Fibroblast of the aortic adventitia (primary cell): ENCODE results near the gene AKIRIN2. TPM values are rescaled to one million over a fixed set of nuclear protein-coding genes. Genes with fewer than 3 reads are reported as not detected.
A peak's percentile ranks its signal among the peaks of the same experiment; 100 is the strongest.
"Not testable (repeated sequence)": the region's sequence is repeated elsewhere in the genome, so short reads cannot be mapped to it uniquely, and the experiment has no call there.

Experiments
- DNase-seq: peaks from one replicate; pipeline ENCODE4 v3.0.0-alpha.2; 2010; ENCODE audit warnings: low read depth
- H3K4me3 ChIP-seq: 2 replicates; pipeline ENCODE4 v1.5.1; 2011; ENCODE audit warnings: low read depth, mild to moderate bottlenecking, control low read depth, low read length, moderate library complexity
- CTCF ChIP-seq: IDR thresholded peaks from 2 replicates; pipeline ENCODE4 v1.5.1; 2011; ENCODE audit warnings: mild to moderate bottlenecking, low read length, control low read depth, inconsistent platforms; ENCODE audit not compliant: insufficient read depth
- total RNA-seq: library from RNA; depleted of rRNA; stranded (reverse); fragments of >200 nt; gene quantifications from 2 replicates; pipeline ENCODE4 v1.2.3, GENCODE V29; 2012; ENCODE audit warnings: low replicate concordance

AKIRIN2 gene
- total RNA-seq, 1 donor, result 14.9 TPM

- H3K4me3 ChIP-seq, result no peak overlapping the region
- TF ChIP-seq CTCF, result no peak
- DNase-seq, result no peak
These were observed 9.9 kb downstream of the AKIRIN2 start for GRCh38 chr6:87692086-87692485.

GRCh38 chr6:87690441-87690840, 11.6 kb downstream of the AKIRIN2 start:
- TF ChIP-seq CTCF, result no peak
- H3K4me3 ChIP-seq, result no peak overlapping the region
- DNase-seq, result no peak

DNA sequence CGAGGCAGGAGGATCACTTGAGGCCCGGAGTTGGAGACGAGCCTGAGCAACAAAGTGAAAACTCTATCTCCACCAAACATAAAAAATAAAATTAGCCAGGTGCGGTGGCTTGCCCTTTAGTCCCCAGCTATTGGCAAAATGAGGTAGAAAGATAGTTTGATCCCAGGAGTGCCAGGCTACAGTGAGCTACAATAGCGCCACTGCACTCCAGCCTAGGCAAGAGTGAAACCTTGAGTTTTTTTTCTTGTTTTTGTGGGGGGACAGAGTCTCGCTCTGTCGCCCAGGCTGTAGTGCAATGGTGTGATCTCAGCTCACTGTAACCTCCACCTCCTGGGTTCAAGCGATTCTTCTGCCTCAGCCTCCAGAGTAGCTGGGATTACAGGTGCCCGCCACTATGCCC, 14.1 kb downstream of the AKIRIN2 start:
- not testable (repeated sequence) for DNase-seq, H3K4me3 ChIP-seq

GRCh38 chr6:87687296-87687695, 14.7 kb downstream of the AKIRIN2 start:
- no peak for TF ChIP-seq CTCF
- DNase-seq, result no peak
- H3K4me3 ChIP-seq, result no peak overlapping the region

DNA sequence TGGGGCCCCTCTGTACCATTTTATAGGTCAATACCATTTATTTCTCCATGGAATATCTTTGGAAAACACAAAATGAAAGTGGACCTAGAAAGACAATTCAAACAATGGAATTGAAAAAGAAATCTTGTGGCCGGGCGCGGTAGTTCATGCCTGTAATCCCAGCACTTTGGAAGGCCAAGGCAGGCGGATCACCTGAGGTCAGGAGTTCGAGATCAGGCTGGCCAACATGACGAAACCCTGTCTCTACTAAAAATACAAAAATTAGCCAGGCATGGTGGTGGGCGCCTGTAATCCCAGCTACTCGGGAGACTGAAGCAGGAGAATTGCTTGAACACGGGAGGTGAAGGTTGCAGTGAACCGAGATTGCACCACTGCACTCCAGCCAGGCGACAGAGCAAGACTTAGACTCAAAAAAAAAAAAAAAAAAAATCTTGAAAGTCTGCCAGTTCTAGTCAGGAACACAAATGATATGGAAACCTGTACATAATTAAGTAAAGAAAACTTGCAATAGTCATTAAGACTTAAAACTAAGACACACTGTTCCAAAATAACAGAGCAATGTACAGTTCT, 15.3 kb downstream of the AKIRIN2 start:
- not testable (repeated sequence) for H3K4me3 ChIP-seq, DNase-seq

DNA sequence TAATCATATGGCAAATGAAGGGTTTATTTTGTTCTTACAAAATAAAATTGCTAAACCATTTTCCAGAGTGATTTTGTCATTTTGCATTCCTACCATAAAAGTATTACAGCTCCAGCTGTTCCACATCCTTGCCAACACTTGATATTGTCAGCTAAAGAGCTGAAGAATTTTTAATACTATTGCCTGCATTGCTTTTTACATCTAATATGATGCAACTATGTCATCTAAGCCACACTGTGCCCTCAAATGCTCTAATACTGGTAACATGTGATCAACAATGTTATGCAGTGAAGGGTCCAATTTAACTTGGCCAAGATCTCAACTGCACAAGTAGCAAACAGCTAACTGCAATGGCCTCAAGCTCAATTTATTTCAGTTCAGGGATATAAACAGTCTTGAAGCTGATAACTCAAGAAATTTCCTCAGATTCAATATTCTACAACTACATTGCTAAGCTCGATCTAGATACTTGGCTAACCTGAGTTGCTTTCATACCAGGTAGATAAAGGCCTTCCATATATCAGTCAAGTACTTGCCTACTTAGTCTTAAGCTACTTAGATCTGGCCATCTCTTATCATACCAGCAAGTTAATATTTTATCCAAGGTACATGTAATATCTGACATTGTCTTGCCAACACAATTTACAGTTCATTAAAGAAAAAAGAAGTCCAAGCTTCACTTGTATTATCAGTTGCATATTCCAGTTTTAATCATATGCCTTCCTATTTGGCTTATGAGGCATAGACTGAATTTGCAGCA, 17.0 kb downstream of the AKIRIN2 start:
- TF ChIP-seq CTCF, result no peak
- no peak overlapping the region for H3K4me3 ChIP-seq
- DNase-seq, result peak; percentile 22

DNA sequence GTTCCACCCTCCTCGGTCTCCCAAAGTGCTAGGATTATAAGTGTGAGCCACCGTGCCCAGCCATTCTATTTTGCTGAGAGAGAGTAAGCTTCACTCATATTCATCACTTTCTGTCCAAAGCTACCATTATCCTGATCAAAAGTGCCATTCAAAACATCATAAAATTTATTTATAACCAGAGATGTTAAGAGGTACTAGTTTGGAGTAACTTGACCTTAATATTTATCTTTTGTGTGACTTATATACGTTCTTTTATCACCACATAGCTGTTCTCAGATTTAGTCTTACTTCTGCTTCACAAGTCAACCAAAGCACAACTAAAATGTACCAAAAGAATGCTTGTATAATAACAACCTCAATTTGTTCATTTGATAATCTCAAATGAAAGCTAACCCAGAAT, 18.1 kb downstream of the AKIRIN2 start:
- no peak for TF ChIP-seq CTCF
- no peak overlapping the region for H3K4me3 ChIP-seq
- no peak for DNase-seq

- no peak for TF ChIP-seq CTCF
- no peak overlapping the region for H3K4me3 ChIP-seq
- no peak for DNase-seq
These were observed 19.7 kb downstream of the AKIRIN2 start for GRCh38 chr6:87682310-87682709.
